ENCODE results near the gene CARD14. TPM values are rescaled to one million over a fixed set of nuclear protein-coding genes. Genes with fewer than 3 reads are reported as not detected.
"Not testable (repeated sequence)": the region's sequence is repeated elsewhere in the genome, so short reads cannot be mapped to it uniquely, and the experiment has no call there.

The CARD14 gene
- total RNA-seq, 2 donors from 2014 or later = not detected

- Mint-ChIP-seq H3K4me1 (peaks cover 3% of the 10 kb centered on the region), H3K27ac (no peak overlapping the region), H3K27me3 (peaks cover 7% of the 10 kb centered on the region), H3K36me3 (ENCODE audit: low read depth) (peaks cover 4% of the 10 kb centered on the region), H3K4me3 (peak overlapping the region; percentile 39)
- ATAC-seq = peak; percentile 70
- peak; percentile 44 to 58 (median 56) for DNase-seq
- H3K9me3 ChIP-seq (ENCODE audit: control insufficient read depth, low read length, poor library complexity, severe bottlenecking) = no peaks in the 10 kb centered on the region
Observed at GRCh38 chr17:80195671-80196529, 26.1 kb downstream of the CARD14 start.

- Mint-ChIP-seq H3K27me3 (peaks cover 7% of the 10 kb centered on the region), H3K27ac (no peak overlapping the region), H3K4me3 (no peak overlapping the region), H3K4me1 (peaks cover 3% of the 10 kb centered on the region), H3K36me3 (ENCODE audit: low read depth) (peaks cover 4% of the 10 kb centered on the region)
- no peak for ATAC-seq
- H3K9me3 ChIP-seq (ENCODE audit: control insufficient read depth, low read length, poor library complexity, severe bottlenecking) = no peaks in the 10 kb centered on the region
- DNase-seq = no peak
Observed at GRCh38 chr17:80196652-80197051, 26.8 kb downstream of the CARD14 start.

GRCh38 chr17:80198144-80198661, 28.4 kb downstream of the CARD14 start:
- no peak overlapping the region for H3K4me3 Mint-ChIP-seq
- H3K9me3 ChIP-seq (ENCODE audit: control insufficient read depth, low read length, poor library complexity, severe bottlenecking) = no peaks in the 10 kb centered on the region
- H3K27ac Mint-ChIP-seq = peak overlapping the region; percentile 32
- DNase-seq (no peak), ATAC-seq (no peak)
- H3K4me1 Mint-ChIP-seq = peaks cover 3% of the 10 kb centered on the region
- H3K36me3 Mint-ChIP-seq (ENCODE audit: low read depth) = peaks cover 4% of the 10 kb centered on the region
- peaks cover 7% of the 10 kb centered on the region for H3K27me3 Mint-ChIP-seq

- not testable (repeated sequence) for H3K27me3 Mint-ChIP-seq; DNase-seq; H3K36me3 Mint-ChIP-seq (ENCODE audit: low read depth); H3K27ac Mint-ChIP-seq; H3K9me3 ChIP-seq (ENCODE audit: control insufficient read depth, low read length, poor library complexity, severe bottlenecking); H3K4me3 Mint-ChIP-seq; H3K4me1 Mint-ChIP-seq; ATAC-seq
Observed at GRCh38 chr17:80199295-80199694, 29.5 kb downstream of the CARD14 start.

- DNase-seq = no peak
- Mint-ChIP-seq H3K4me3 (no peak overlapping the region), H3K4me1 (no peaks in the 10 kb centered on the region), H3K27ac (peak overlapping the region; percentile 47), H3K27me3 (no peaks in the 10 kb centered on the region), H3K36me3 (ENCODE audit: low read depth) (no peaks in the 10 kb centered on the region)
- no peak for ATAC-seq
- H3K9me3 ChIP-seq (ENCODE audit: control insufficient read depth, low read length, poor library complexity, severe bottlenecking) = no peaks in the 10 kb centered on the region
Observed at GRCh38 chr17:80201446-80201845, 31.6 kb downstream of the CARD14 start.

- ATAC-seq = no peak
- H3K9me3 ChIP-seq (ENCODE audit: control insufficient read depth, low read length, poor library complexity, severe bottlenecking) = no peaks in the 10 kb centered on the region
- peaks cover 3% of the 10 kb centered on the region for H3K4me1 Mint-ChIP-seq
- DNase-seq = no peak
- no peaks in the 10 kb centered on the region for H3K27me3 Mint-ChIP-seq
- no peaks in the 10 kb centered on the region for H3K36me3 Mint-ChIP-seq (ENCODE audit: low read depth)
- peak overlapping the region; percentile 47 for H3K27ac Mint-ChIP-seq
- H3K4me3 Mint-ChIP-seq = no peak overlapping the region
Observed at GRCh38 chr17:80202197-80202596, 32.4 kb downstream of the CARD14 start.

GRCh38 chr17:80203471-80203963, 33.7 kb downstream of the CARD14 start:
- H3K4me3 Mint-ChIP-seq = no peak overlapping the region
- DNase-seq (no peak), ATAC-seq (no peak)
- H3K27me3 Mint-ChIP-seq = no peaks in the 10 kb centered on the region
- H3K36me3 Mint-ChIP-seq (ENCODE audit: low read depth) = no peaks in the 10 kb centered on the region
- no peaks in the 10 kb centered on the region for H3K9me3 ChIP-seq (ENCODE audit: control insufficient read depth, low read length, poor library complexity, severe bottlenecking)
- H3K4me1 Mint-ChIP-seq = peaks cover 3% of the 10 kb centered on the region
- no peak overlapping the region for H3K27ac Mint-ChIP-seq

GRCh38 chr17:80204626-80205468, 35.0 kb downstream of the CARD14 start:
- Mint-ChIP-seq H3K27me3 (no peaks in the 10 kb centered on the region), H3K27ac (no peak overlapping the region), H3K4me1 (peaks cover 3% of the 10 kb centered on the region), H3K36me3 (ENCODE audit: low read depth) (no peaks in the 10 kb centered on the region), H3K4me3 (no peak overlapping the region)
- H3K9me3 ChIP-seq (ENCODE audit: control insufficient read depth, low read length, poor library complexity, severe bottlenecking) = no peaks in the 10 kb centered on the region
- DNase-seq (no peak), ATAC-seq (no peak)

- Mint-ChIP-seq H3K36me3 (ENCODE audit: low read depth) (peaks cover 4% of the 10 kb centered on the region), H3K27me3 (no peaks in the 10 kb centered on the region), H3K4me3 (no peak overlapping the region), H3K4me1 (peaks cover 3% of the 10 kb centered on the region), H3K27ac (no peak overlapping the region)
- no peak for DNase-seq
- H3K9me3 ChIP-seq (ENCODE audit: control insufficient read depth, low read length, poor library complexity, severe bottlenecking) = no peaks in the 10 kb centered on the region
- no peak for ATAC-seq
Observed at GRCh38 chr17:80205811-80206210, 36.0 kb downstream of the CARD14 start.

GRCh38 chr17:80208050-80208449, 38.2 kb downstream of the CARD14 start:
- Mint-ChIP-seq H3K36me3 (ENCODE audit: low read depth) (peaks cover 4% of the 10 kb centered on the region), H3K27me3 (no peaks in the 10 kb centered on the region), H3K27ac (no peak overlapping the region), H3K4me1 (peaks cover 3% of the 10 kb centered on the region), H3K4me3 (no peak overlapping the region)
- no peaks in the 10 kb centered on the region for H3K9me3 ChIP-seq (ENCODE audit: control insufficient read depth, low read length, poor library complexity, severe bottlenecking)
- DNase-seq = no peak
- ATAC-seq = no peak

GRCh38 chr17:80209765-80210164, 39.9 kb downstream of the CARD14 start:
- DNase-seq (no peak), ATAC-seq (no peak)
- Mint-ChIP-seq H3K4me3 (no peak overlapping the region), H3K4me1 (peaks cover 5% of the 10 kb centered on the region), H3K36me3 (ENCODE audit: low read depth) (peaks cover 4% of the 10 kb centered on the region), H3K27ac (no peak overlapping the region), H3K27me3 (no peaks in the 10 kb centered on the region)
- no peaks in the 10 kb centered on the region for H3K9me3 ChIP-seq (ENCODE audit: control insufficient read depth, low read length, poor library complexity, severe bottlenecking)

- H3K36me3 Mint-ChIP-seq (ENCODE audit: low read depth) = peaks cover 4% of the 10 kb centered on the region
- no peak for ATAC-seq
Observed at GRCh38 chr17:80210348-80211108, 40.7 kb downstream of the CARD14 start.

More at GRCh38 chr17:80210348-80211108, 40.7 kb downstream of the CARD14 start:
- DNase-seq = no peak
- Mint-ChIP-seq H3K27ac (no peak overlapping the region), H3K27me3 (no peaks in the 10 kb centered on the region), H3K4me3 (no peak overlapping the region), H3K4me1 (peaks cover 5% of the 10 kb centered on the region)
- no peaks in the 10 kb centered on the region for H3K9me3 ChIP-seq (ENCODE audit: control insufficient read depth, low read length, poor library complexity, severe bottlenecking)
